HepG2 (cell line): ENCODE data around the gene WDR45B. TPM values are rescaled to one million over a fixed set of nuclear protein-coding genes. Genes with fewer than 3 reads are reported as not detected.
A peak's percentile ranks its signal among the peaks of the same experiment; 100 is the strongest.

Experiments used
- ATM ChIP-seq: fragments of 450-650 bp; IDR thresholded peaks from 2 replicates; pipeline ENCODE4 v1.7.1; 2017; ENCODE audit warnings: mild to moderate bottlenecking, borderline replicate concordance
- BORCS8-MEF2B ChIP-seq: sonication (generic); formaldehyde crosslinking; IDR thresholded peaks from 2 replicates; pipeline ENCODE4 v1.8.0; 2022; ENCODE audit warnings: mild to moderate bottlenecking, missing genetic modification reagents
- CREB1 ChIP-seq, 2 experiments: fragments of 450-650 bp in 1 of 2; IDR thresholded peaks; 2 replicates each; pipeline ENCODE4 v1.6.1; 2016 to 2017; ENCODE audit warnings: control low read depth in 1 of 2, mild to moderate bottlenecking in 1 of 2, missing compliant biosample characterization in 1 of 2, missing genetic modification characterization in 1 of 2
- KDM6A ChIP-seq: IDR thresholded peaks from 2 replicates; pipeline ENCODE4 v1.6.1; 2016; ENCODE audit warnings: low read depth
- KLF11 ChIP-seq: IDR thresholded peaks from 2 replicates; pipeline ENCODE4 v1.6.1; 2016; ENCODE audit warnings: missing compliant biosample characterization
- MAF1 ChIP-seq: sonication (generic); formaldehyde crosslinking; IDR thresholded peaks from 2 replicates; pipeline ENCODE4 v1.5.0; 2020; ENCODE audit warnings: missing genetic modification reagents, borderline replicate concordance
- MAFK ChIP-seq, 2 experiments: IDR thresholded peaks in 1 of 2; conservative IDR thresholded peaks in 1 of 2; 2 replicates each; pipeline ENCODE4 v1.6.1; 2011; ENCODE audit warnings: improper control_type of control experiment in 2 of 2, low read length in 2 of 2
- MED8 ChIP-seq: sonication (generic); formaldehyde crosslinking; IDR thresholded peaks from 2 replicates; pipeline ENCODE4 v1.8.1; 2023; ENCODE audit warnings: mild to moderate bottlenecking, missing genetic modification reagents; ENCODE audit not compliant: insufficient replicate concordance
- RELA ChIP-seq: sonication (generic); formaldehyde crosslinking; IDR thresholded peaks from 2 replicates; pipeline ENCODE4 v1.4.0; 2020; ENCODE audit warnings: missing genetic modification reagents
- U2AF2 ChIP-seq: fragments of 200-400 bp; formaldehyde crosslinking; IDR thresholded peaks from 2 replicates; pipeline ENCODE4 v1.6.1; 2017; ENCODE audit warnings: low read depth, mild to moderate bottlenecking, low read length
- XBP1 ChIP-seq: sonication (generic); formaldehyde crosslinking; IDR thresholded peaks from 2 replicates; pipeline ENCODE4 v1.5.0; 2020; ENCODE audit warnings: missing genetic modification reagents
- ZNF3 ChIP-seq: IDR thresholded peaks from 2 replicates; pipeline ENCODE4 v1.7.0; 2017; ENCODE audit warnings: inconsistent platforms
- ZNF331 ChIP-seq: sonication (generic); formaldehyde crosslinking; IDR thresholded peaks from 2 replicates; pipeline ENCODE4 v1.4.0; 2020; ENCODE audit warnings: missing genetic modification reagents
- ZNF776 ChIP-seq: sonication (generic); formaldehyde crosslinking; IDR thresholded peaks from 2 replicates; pipeline ENCODE4 v1.4.0; 2020; ENCODE audit warnings: mild to moderate bottlenecking, missing genetic modification reagents
- polyA plus RNA-seq, 8 experiments: library from polyadenylated mRNA; depleted of rRNA in 3 of 8; stranded (reverse) in 7 of 8; unstranded in 1 of 8; fragments of >200 nt; fragmentation: Illumina TruSeq in 4 of 8; extraction: Trizol in 4 of 8; gene quantifications; 2 replicates each; pipeline versions ENCODE4 v1.2.1 to v1.2.3, GENCODE V29; 2011 to 2016; ENCODE audit warnings: low read depth in 4 of 8, missing spikeins in 1 of 8, mixed read lengths in 1 of 8; ENCODE audit not compliant: insufficient read depth in 1 of 8
- total RNA-seq, 5 experiments: library from RNA; depleted of rRNA; stranded (reverse); fragments of >200 nt; fragmentation: Illumina TruSeq; extraction: Trizol; gene quantifications; 2 replicates each; pipeline ENCODE4 v1.2.3, GENCODE V29; 2016; ENCODE audit warnings: low read depth in 1 of 5
- TF ChIP-seq, protein P1 (sequence below): sonication (generic); formaldehyde crosslinking; IDR thresholded peaks from 2 replicates; pipeline ENCODE4 v1.5.0; 2020; ENCODE audit warnings: mild to moderate bottlenecking, missing genetic modification reagents, moderate library complexity
- TF ChIP-seq, protein P2 (sequence below): IDR thresholded peaks from 2 replicates; pipeline ENCODE4 v1.6.1; 2016
- TF ChIP-seq, protein P3 (sequence below): sonication (generic); formaldehyde crosslinking; IDR thresholded peaks from 2 replicates; pipeline ENCODE4 v1.4.0; 2020; ENCODE audit warnings: missing genetic modification reagents
- TF ChIP-seq, protein P4 (sequence below): IDR thresholded peaks from 2 replicates; pipeline ENCODE4 v1.4.0; 2020; ENCODE audit warnings: mild to moderate bottlenecking, missing genetic modification reagents
- TF ChIP-seq, protein P5 (sequence below): sonication (generic); formaldehyde crosslinking; IDR thresholded peaks from 2 replicates; pipeline ENCODE4 v1.9.0; 2021; ENCODE audit warnings: missing genetic modification reagents, mild to moderate bottlenecking, borderline replicate concordance

WDR45B gene
- total and polyA plus RNA-seq, 2 of the 13 experiments (the other 11 are each of a cell fraction or from before 2014, with no cell fraction given) = 86.2 to 155 TPM

DNA sequence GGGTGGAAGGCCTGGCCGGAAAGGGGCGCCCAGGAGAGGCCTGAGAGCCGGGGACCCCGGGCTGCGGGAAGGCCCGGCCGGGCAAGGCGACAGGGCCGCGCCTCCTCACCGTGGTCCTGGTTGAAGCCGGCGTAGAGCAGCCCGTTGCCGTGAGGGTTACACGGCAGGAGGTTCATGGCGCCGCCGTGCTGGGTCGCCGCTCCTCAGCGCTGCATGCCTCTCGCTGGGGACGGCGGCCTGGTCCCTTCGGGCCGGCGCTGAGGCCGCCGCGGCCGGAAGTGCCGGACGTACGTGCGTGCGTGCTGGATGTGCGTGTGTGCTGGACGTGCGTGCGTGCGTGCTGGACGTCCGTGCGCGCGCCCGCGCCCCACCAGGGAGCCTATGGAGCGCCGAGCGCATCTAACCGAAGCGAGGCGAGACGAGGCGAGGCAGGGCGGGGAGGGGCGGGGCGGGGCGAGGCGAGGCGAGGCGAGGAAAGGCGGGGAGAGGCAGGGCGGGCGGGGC, at the start of gene WDR45B (continued):
- TF ChIP-seq, protein P1, sequence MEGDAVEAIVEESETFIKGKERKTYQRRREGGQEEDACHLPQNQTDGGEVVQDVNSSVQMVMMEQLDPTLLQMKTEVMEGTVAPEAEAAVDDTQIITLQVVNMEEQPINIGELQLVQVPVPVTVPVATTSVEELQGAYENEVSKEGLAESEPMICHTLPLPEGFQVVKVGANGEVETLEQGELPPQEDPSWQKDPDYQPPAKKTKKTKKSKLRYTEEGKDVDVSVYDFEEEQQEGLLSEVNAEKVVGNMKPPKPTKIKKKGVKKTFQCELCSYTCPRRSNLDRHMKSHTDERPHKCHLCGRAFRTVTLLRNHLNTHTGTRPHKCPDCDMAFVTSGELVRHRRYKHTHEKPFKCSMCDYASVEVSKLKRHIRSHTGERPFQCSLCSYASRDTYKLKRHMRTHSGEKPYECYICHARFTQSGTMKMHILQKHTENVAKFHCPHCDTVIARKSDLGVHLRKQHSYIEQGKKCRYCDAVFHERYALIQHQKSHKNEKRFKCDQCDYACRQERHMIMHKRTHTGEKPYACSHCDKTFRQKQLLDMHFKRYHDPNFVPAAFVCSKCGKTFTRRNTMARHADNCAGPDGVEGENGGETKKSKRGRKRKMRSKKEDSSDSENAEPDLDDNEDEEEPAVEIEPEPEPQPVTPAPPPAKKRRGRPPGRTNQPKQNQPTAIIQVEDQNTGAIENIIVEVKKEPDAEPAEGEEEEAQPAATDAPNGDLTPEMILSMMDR (CRISPR knock-in tag) = no peak
- TF ChIP-seq ZNF776 = peak; percentile 93; the same call in 1 of the 2 replicates
- TF ChIP-seq MED8 (CRISPR knock-in tag) = peak; percentile 65
- peak; percentile 92 for TF ChIP-seq BORCS8-MEF2B (CRISPR knock-in tag)
- TF ChIP-seq, protein P2, sequence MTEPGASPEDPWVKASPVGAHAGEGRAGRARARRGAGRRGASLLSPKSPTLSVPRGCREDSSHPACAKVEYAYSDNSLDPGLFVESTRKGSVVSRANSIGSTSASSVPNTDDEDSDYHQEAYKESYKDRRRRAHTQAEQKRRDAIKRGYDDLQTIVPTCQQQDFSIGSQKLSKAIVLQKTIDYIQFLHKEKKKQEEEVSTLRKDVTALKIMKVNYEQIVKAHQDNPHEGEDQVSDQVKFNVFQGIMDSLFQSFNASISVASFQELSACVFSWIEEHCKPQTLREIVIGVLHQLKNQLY = peak; percentile 48; the same call in 1 of the 2 replicates
- TF ChIP-seq KDM6A (CRISPR knock-in tag) = no peak
- peak; percentile 76 for TF ChIP-seq CREB1 (IDR thresholded peaks at IDR 0.05)
- TF ChIP-seq CREB1 (CRISPR knock-in tag; IDR thresholded peaks at IDR 0.05) = no peak
- TF ChIP-seq U2AF2 = no peak
- peak; percentile 48 for TF ChIP-seq RELA (CRISPR knock-in tag)
- TF ChIP-seq, protein P3, sequence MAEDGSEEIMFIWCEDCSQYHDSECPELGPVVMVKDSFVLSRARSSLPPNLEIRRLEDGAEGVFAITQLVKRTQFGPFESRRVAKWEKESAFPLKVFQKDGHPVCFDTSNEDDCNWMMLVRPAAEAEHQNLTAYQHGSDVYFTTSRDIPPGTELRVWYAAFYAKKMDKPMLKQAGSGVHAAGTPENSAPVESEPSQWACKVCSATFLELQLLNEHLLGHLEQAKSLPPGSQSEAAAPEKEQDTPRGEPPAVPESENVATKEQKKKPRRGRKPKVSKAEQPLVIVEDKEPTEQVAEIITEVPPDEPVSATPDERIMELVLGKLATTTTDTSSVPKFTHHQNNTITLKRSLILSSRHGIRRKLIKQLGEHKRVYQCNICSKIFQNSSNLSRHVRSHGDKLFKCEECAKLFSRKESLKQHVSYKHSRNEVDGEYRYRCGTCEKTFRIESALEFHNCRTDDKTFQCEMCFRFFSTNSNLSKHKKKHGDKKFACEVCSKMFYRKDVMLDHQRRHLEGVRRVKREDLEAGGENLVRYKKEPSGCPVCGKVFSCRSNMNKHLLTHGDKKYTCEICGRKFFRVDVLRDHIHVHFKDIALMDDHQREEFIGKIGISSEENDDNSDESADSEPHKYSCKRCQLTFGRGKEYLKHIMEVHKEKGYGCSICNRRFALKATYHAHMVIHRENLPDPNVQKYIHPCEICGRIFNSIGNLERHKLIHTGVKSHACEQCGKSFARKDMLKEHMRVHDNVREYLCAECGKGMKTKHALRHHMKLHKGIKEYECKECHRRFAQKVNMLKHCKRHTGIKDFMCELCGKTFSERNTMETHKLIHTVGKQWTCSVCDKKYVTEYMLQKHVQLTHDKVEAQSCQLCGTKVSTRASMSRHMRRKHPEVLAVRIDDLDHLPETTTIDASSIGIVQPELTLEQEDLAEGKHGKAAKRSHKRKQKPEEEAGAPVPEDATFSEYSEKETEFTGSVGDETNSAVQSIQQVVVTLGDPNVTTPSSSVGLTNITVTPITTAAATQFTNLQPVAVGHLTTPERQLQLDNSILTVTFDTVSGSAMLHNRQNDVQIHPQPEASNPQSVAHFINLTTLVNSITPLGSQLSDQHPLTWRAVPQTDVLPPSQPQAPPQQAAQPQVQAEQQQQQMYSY (CRISPR knock-in tag) = no peak; the same call in 1 of the 2 replicates
- TF ChIP-seq XBP1 (CRISPR knock-in tag) = no peak
- TF ChIP-seq ZNF331 = peak; percentile 88
- no peak for TF ChIP-seq ZNF3 (CRISPR knock-in tag)
- TF ChIP-seq, protein P4, sequence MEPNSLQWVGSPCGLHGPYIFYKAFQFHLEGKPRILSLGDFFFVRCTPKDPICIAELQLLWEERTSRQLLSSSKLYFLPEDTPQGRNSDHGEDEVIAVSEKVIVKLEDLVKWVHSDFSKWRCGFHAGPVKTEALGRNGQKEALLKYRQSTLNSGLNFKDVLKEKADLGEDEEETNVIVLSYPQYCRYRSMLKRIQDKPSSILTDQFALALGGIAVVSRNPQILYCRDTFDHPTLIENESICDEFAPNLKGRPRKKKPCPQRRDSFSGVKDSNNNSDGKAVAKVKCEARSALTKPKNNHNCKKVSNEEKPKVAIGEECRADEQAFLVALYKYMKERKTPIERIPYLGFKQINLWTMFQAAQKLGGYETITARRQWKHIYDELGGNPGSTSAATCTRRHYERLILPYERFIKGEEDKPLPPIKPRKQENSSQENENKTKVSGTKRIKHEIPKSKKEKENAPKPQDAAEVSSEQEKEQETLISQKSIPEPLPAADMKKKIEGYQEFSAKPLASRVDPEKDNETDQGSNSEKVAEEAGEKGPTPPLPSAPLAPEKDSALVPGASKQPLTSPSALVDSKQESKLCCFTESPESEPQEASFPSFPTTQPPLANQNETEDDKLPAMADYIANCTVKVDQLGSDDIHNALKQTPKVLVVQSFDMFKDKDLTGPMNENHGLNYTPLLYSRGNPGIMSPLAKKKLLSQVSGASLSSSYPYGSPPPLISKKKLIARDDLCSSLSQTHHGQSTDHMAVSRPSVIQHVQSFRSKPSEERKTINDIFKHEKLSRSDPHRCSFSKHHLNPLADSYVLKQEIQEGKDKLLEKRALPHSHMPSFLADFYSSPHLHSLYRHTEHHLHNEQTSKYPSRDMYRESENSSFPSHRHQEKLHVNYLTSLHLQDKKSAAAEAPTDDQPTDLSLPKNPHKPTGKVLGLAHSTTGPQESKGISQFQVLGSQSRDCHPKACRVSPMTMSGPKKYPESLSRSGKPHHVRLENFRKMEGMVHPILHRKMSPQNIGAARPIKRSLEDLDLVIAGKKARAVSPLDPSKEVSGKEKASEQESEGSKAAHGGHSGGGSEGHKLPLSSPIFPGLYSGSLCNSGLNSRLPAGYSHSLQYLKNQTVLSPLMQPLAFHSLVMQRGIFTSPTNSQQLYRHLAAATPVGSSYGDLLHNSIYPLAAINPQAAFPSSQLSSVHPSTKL = peak; percentile 56; the same call in 1 of the 2 replicates
- TF ChIP-seq, protein P5, sequence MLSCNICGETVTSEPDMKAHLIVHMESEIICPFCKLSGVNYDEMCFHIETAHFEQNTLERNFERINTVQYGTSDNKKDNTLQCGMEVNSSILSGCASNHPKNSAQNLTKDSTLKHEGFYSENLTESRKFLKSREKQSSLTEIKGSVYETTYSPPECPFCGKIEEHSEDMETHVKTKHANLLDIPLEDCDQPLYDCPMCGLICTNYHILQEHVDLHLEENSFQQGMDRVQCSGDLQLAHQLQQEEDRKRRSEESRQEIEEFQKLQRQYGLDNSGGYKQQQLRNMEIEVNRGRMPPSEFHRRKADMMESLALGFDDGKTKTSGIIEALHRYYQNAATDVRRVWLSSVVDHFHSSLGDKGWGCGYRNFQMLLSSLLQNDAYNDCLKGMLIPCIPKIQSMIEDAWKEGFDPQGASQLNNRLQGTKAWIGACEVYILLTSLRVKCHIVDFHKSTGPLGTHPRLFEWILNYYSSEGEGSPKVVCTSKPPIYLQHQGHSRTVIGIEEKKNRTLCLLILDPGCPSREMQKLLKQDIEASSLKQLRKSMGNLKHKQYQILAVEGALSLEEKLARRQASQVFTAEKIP = no peak
- TF ChIP-seq KLF11 (CRISPR knock-in tag) = no peak
- no peak for TF ChIP-seq MAFK (conservative IDR thresholded peaks at IDR 0.05 in 1 of 2, IDR thresholded peaks at IDR 0.05 in 1 of 2; ENCODE audit: low read length in 2 of 2)
- TF ChIP-seq MAF1 (CRISPR knock-in tag) = peak; percentile 90; the same call in 1 of the 2 replicates
- TF ChIP-seq ATM = no peak
